ENCODE data around the gene GPC6.

GPC6 gene

GRCh38 chr13:93882086-93882651, 655.6 kb downstream of the GPC6 start:
- H2AFZ ChIP-seq (ENCODE audit: low read depth, low read length): no peak overlapping the region
- no peaks in the 10 kb centered on the region for H4K20me1 ChIP-seq (ENCODE audit: insufficient read depth, low read length)
- H3K4me1 ChIP-seq (ENCODE audit: low read length): no peaks in the 10 kb centered on the region
- no peak overlapping the region for H3K4me2 ChIP-seq (ENCODE audit: low read length)
- no peak overlapping the region for H3K27ac ChIP-seq (ENCODE audit: low read length)
- H3K27me3 ChIP-seq (ENCODE audit: low read depth, low read length): no peaks in the 10 kb centered on the region
- H3K9me3 ChIP-seq (ENCODE audit: insufficient read depth, low read length): no peaks in the 10 kb centered on the region
- H3K9ac ChIP-seq (ENCODE audit: low read length): no peak overlapping the region
- TF ChIP-seq EZH2phosphoT487 (IDR thresholded peaks at IDR 0.05; ENCODE audit: low read depth) (no peak), CTCF (IDR thresholded peaks at IDR 0.05; ENCODE audit: low read depth, low read length) (no peak)
- no peaks in the 10 kb centered on the region for H3K36me3 ChIP-seq (replicated peaks; ENCODE audit: low read depth, low read length)
- H3K4me3 ChIP-seq (ENCODE audit: low read length): no peak overlapping the region
- H3K79me2 ChIP-seq (ENCODE audit: low read length): no peaks in the 10 kb centered on the region

- H3K4me2 ChIP-seq (ENCODE audit: low read length): peak overlapping the region; percentile 17; the same call in 1 of the 2 replicates
Observed at GRCh38 chr13:93889430-93889951, 662.9 kb downstream of the GPC6 start.

GRCh38 chr13:93899981-93900380, 673.4 kb downstream of the GPC6 start:
- no peak overlapping the region for H3K4me2 ChIP-seq (ENCODE audit: low read length)
- H3K4me3 ChIP-seq (ENCODE audit: low read length): no peak overlapping the region
- no peaks in the 10 kb centered on the region for H3K79me2 ChIP-seq (ENCODE audit: low read length)
- H3K27ac ChIP-seq (ENCODE audit: low read length): no peak overlapping the region
- H2AFZ ChIP-seq (ENCODE audit: low read depth, low read length): no peak overlapping the region
- no peaks in the 10 kb centered on the region for H3K4me1 ChIP-seq (ENCODE audit: low read length)
- TF ChIP-seq EZH2phosphoT487 (IDR thresholded peaks at IDR 0.05; ENCODE audit: low read depth): no peak
- no peak for TF ChIP-seq CTCF (IDR thresholded peaks at IDR 0.05; ENCODE audit: low read depth, low read length)
- H3K9ac ChIP-seq (ENCODE audit: low read length): no peak overlapping the region
- no peaks in the 10 kb centered on the region for H3K36me3 ChIP-seq (replicated peaks; ENCODE audit: low read depth, low read length)
- no peaks in the 10 kb centered on the region for H3K27me3 ChIP-seq (ENCODE audit: low read depth, low read length)
- H3K9me3 ChIP-seq (ENCODE audit: insufficient read depth, low read length): no peaks in the 10 kb centered on the region
- H4K20me1 ChIP-seq (ENCODE audit: insufficient read depth, low read length): no peaks in the 10 kb centered on the region

More at GRCh38 chr13:93889430-93889951, 662.9 kb downstream of the GPC6 start:
- no peak overlapping the region for H3K27ac ChIP-seq (ENCODE audit: low read length)
- no peaks in the 10 kb centered on the region for H4K20me1 ChIP-seq (ENCODE audit: insufficient read depth, low read length)
- no peaks in the 10 kb centered on the region for H3K27me3 ChIP-seq (ENCODE audit: low read depth, low read length)
- no peak overlapping the region for H2AFZ ChIP-seq (ENCODE audit: low read depth, low read length)
- H3K36me3 ChIP-seq (replicated peaks; ENCODE audit: low read depth, low read length): no peaks in the 10 kb centered on the region
- peaks cover 14% of the 10 kb centered on the region for H3K4me1 ChIP-seq (ENCODE audit: low read length)
- no peak overlapping the region for H3K4me3 ChIP-seq (ENCODE audit: low read length)
- no peaks in the 10 kb centered on the region for H3K79me2 ChIP-seq (ENCODE audit: low read length)
- TF ChIP-seq CTCF (IDR thresholded peaks at IDR 0.05; ENCODE audit: low read depth, low read length) (no peak), EZH2phosphoT487 (IDR thresholded peaks at IDR 0.05; ENCODE audit: low read depth) (no peak)
- no peak overlapping the region for H3K9ac ChIP-seq (ENCODE audit: low read length)
- H3K9me3 ChIP-seq (ENCODE audit: insufficient read depth, low read length): no peaks in the 10 kb centered on the region

GRCh38 chr13:93900731-93901130, 674.1 kb downstream of the GPC6 start:
- H4K20me1 ChIP-seq (ENCODE audit: insufficient read depth, low read length): no peaks in the 10 kb centered on the region
- no peak overlapping the region for H3K27ac ChIP-seq (ENCODE audit: low read length)
- no peaks in the 10 kb centered on the region for H3K9me3 ChIP-seq (ENCODE audit: insufficient read depth, low read length)
- H3K27me3 ChIP-seq (ENCODE audit: low read depth, low read length): no peaks in the 10 kb centered on the region
- H3K79me2 ChIP-seq (ENCODE audit: low read length): no peaks in the 10 kb centered on the region
- no peaks in the 10 kb centered on the region for H3K4me1 ChIP-seq (ENCODE audit: low read length)
- no peak overlapping the region for H2AFZ ChIP-seq (ENCODE audit: low read depth, low read length)
- no peaks in the 10 kb centered on the region for H3K36me3 ChIP-seq (replicated peaks; ENCODE audit: low read depth, low read length)
- H3K4me3 ChIP-seq (ENCODE audit: low read length): no peak overlapping the region
- TF ChIP-seq EZH2phosphoT487 (IDR thresholded peaks at IDR 0.05; ENCODE audit: low read depth) (no peak), CTCF (IDR thresholded peaks at IDR 0.05; ENCODE audit: low read depth, low read length) (no peak)
- no peak overlapping the region for H3K9ac ChIP-seq (ENCODE audit: low read length)
- H3K4me2 ChIP-seq (ENCODE audit: low read length): no peak overlapping the region
